WTC11 (cell line): ENCODE data around the gene MT1B. TPM values are rescaled to one million over a fixed set of nuclear protein-coding genes. Genes with fewer than 3 reads are reported as not detected.

Experiments used
- ATAC-seq: fragments of 200-7000 bp; cut with Tn5 transposase; 2 replicates; pipeline ENCODE4 v1.10.0; 2021; ENCODE audit warnings: mild to moderate bottlenecking, moderate library complexity
- CTCF ChIA-PET: fragments of 300-600 bp; sonication (Branson Sonifier 250); formaldehyde crosslinking; loops from one replicate; lab custom pipeline; 2021; ENCODE audit warnings: antibody characterized with exemption; lab: Charles Lee
- POLR2A ChIA-PET: fragments of 350-600 bp; sonication (Branson Sonifier 250); formaldehyde crosslinking; loops from one replicate; lab custom pipeline; 2021; ENCODE audit warnings: antibody characterized with exemption; lab: Charles Lee
- DNase-seq: peaks from one replicate; pipeline ENCODE4 v3.0.0; 2021; ENCODE audit warnings: low spot score
- H3K27ac Mint-ChIP-seq: 2 replicates; pipeline ENCODE4 v1.8.0; 2021; ENCODE audit warnings: mixed read lengths
- H3K27me3 Mint-ChIP-seq: 2 replicates; pipeline ENCODE4 v1.8.0; 2021; ENCODE audit warnings: low read depth, mild to moderate bottlenecking, moderate library complexity, mixed read lengths
- H3K36me3 Mint-ChIP-seq: 2 replicates; pipeline ENCODE4 v1.8.0; 2021; ENCODE audit warnings: mixed read lengths
- H3K4me1 Mint-ChIP-seq: 2 replicates; pipeline ENCODE4 v1.8.0; 2022; ENCODE audit warnings: mixed read lengths
- H3K4me3 Mint-ChIP-seq: 2 replicates; pipeline ENCODE4 v1.8.0; 2021; ENCODE audit warnings: mild to moderate bottlenecking, moderate library complexity, mixed read lengths
- H3K9me3 Mint-ChIP-seq: 2 replicates; pipeline ENCODE4 v1.8.0; 2021; ENCODE audit warnings: mixed read lengths
- ATF1 ChIP-seq: sonication (generic); formaldehyde crosslinking; IDR thresholded peaks from 2 replicates; pipeline ENCODE4 v1.8.1; 2023; ENCODE audit warnings: mild to moderate bottlenecking, moderate library complexity, missing genetic modification reagents
- FOXK1 ChIP-seq: sonication (generic); formaldehyde crosslinking; IDR thresholded peaks from 2 replicates; pipeline ENCODE4 v1.8.0; 2022; ENCODE audit warnings: mild to moderate bottlenecking, moderate library complexity, missing genetic modification reagents
- HMGA2 ChIP-seq: fragments of 250-450 bp; sonication (Bioruptor Pico); IDR thresholded peaks from 2 replicates; pipeline ENCODE4 v1.4.0; 2021; ENCODE audit warnings: mild to moderate bottlenecking, moderate library complexity
- RORB ChIP-seq: fragments of 250-450 bp; sonication (Bioruptor Pico); IDR thresholded peaks from 2 replicates; pipeline ENCODE4 v1.9.0; 2021; ENCODE audit warnings: mild to moderate bottlenecking
- TCF7 ChIP-seq: sonication (generic); formaldehyde crosslinking; IDR thresholded peaks from 2 replicates; pipeline ENCODE4 v1.8.0; 2022; ENCODE audit warnings: mild to moderate bottlenecking, low read depth, missing genetic modification reagents, moderate library complexity
- TEAD1 ChIP-seq: sonication (generic); formaldehyde crosslinking; IDR thresholded peaks from 2 replicates; pipeline ENCODE4 v1.8.0; 2022; ENCODE audit warnings: mild to moderate bottlenecking, missing genetic modification reagents
- ZNF121 ChIP-seq: sonication (generic); formaldehyde crosslinking; IDR thresholded peaks from 2 replicates; pipeline ENCODE4 v1.8.0; 2023; ENCODE audit warnings: missing genetic modification reagents
- ZNF263 ChIP-seq: sonication (generic); formaldehyde crosslinking; IDR thresholded peaks from 2 replicates; pipeline ENCODE4 v1.8.1; 2022; ENCODE audit warnings: low read depth, mild to moderate bottlenecking, moderate library complexity, missing genetic modification reagents
- ZNF416 ChIP-seq: fragments of 250-450 bp; sonication (Bioruptor Pico); IDR thresholded peaks from 2 replicates; pipeline ENCODE4 v1.9.0; 2021; ENCODE audit warnings: mild to moderate bottlenecking, inconsistent platforms
- total RNA-seq: library from RNA; stranded (reverse); gene quantifications from 3 replicates; pipeline ENCODE4 v1.2.3, GENCODE V29; 2021
- TF ChIP-seq, protein P1 (sequence below): fragments of 250-450 bp; sonication (Bioruptor Pico); IDR thresholded peaks from 2 replicates; pipeline ENCODE4 v1.9.0; 2021; ENCODE audit warnings: mild to moderate bottlenecking, borderline replicate concordance
- TF ChIP-seq, protein P2 (sequence below): sonication (generic); formaldehyde crosslinking; IDR thresholded peaks from 2 replicates; pipeline ENCODE4 v1.8.1; 2023; ENCODE audit warnings: mild to moderate bottlenecking, missing genetic modification reagents
- TF ChIP-seq, protein P3 (sequence below): sonication (generic); formaldehyde crosslinking; IDR thresholded peaks from 2 replicates; pipeline ENCODE4 v1.8.1; 2022; ENCODE audit warnings: missing genetic modification reagents, borderline replicate concordance
- TF ChIP-seq, protein P4 (sequence below): sonication (generic); formaldehyde crosslinking; IDR thresholded peaks from 2 replicates; pipeline ENCODE4 v1.8.1; 2022; ENCODE audit warnings: low read depth, mild to moderate bottlenecking, moderate library complexity, missing genetic modification reagents, borderline replicate concordance
- TF ChIP-seq, protein P5 (sequence below): sonication (generic); formaldehyde crosslinking; IDR thresholded peaks from 2 replicates; pipeline ENCODE4 v1.8.0; 2022; ENCODE audit warnings: missing genetic modification reagents
- TF ChIP-seq, protein P6 (sequence below): fragments of 200-600 bp; IDR thresholded peaks from 2 replicates; pipeline ENCODE4 v1.8.0; 2022; ENCODE audit warnings: antibody characterized with exemption

MT1B gene
- total RNA-seq, 1 experiment from 2014 or later: not detected

DNA sequence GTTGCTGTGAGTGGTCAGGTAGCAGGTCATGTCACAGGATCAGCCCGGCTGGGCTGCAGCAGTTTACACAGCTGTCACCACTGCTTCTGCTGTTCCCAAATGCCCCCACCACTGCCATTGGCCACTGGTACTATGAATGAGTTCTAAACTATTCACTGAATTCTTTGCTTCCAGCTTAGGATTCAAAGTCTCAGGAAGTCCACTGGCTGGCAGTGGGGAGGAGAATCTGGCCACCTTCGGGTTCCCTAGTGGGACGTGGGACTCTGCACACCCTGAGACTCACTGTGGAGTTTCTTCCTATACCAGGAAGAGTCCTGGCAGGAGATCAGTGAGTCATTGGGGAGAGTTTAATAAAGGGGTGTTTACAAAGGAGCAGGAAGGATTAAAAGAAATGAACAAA is 37.5 kb downstream of the MT1B start (continued):
- no peak for TF ChIP-seq ZNF263 (CRISPR knock-in tag)
- TF ChIP-seq, protein P1, sequence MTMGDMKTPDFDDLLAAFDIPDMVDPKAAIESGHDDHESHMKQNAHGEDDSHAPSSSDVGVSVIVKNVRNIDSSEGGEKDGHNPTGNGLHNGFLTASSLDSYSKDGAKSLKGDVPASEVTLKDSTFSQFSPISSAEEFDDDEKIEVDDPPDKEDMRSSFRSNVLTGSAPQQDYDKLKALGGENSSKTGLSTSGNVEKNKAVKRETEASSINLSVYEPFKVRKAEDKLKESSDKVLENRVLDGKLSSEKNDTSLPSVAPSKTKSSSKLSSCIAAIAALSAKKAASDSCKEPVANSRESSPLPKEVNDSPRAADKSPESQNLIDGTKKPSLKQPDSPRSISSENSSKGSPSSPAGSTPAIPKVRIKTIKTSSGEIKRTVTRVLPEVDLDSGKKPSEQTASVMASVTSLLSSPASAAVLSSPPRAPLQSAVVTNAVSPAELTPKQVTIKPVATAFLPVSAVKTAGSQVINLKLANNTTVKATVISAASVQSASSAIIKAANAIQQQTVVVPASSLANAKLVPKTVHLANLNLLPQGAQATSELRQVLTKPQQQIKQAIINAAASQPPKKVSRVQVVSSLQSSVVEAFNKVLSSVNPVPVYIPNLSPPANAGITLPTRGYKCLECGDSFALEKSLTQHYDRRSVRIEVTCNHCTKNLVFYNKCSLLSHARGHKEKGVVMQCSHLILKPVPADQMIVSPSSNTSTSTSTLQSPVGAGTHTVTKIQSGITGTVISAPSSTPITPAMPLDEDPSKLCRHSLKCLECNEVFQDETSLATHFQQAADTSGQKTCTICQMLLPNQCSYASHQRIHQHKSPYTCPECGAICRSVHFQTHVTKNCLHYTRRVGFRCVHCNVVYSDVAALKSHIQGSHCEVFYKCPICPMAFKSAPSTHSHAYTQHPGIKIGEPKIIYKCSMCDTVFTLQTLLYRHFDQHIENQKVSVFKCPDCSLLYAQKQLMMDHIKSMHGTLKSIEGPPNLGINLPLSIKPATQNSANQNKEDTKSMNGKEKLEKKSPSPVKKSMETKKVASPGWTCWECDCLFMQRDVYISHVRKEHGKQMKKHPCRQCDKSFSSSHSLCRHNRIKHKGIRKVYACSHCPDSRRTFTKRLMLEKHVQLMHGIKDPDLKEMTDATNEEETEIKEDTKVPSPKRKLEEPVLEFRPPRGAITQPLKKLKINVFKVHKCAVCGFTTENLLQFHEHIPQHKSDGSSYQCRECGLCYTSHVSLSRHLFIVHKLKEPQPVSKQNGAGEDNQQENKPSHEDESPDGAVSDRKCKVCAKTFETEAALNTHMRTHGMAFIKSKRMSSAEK (CRISPR knock-in tag): no peak
- no peak for TF ChIP-seq ZNF416 (CRISPR knock-in tag)

DNA sequence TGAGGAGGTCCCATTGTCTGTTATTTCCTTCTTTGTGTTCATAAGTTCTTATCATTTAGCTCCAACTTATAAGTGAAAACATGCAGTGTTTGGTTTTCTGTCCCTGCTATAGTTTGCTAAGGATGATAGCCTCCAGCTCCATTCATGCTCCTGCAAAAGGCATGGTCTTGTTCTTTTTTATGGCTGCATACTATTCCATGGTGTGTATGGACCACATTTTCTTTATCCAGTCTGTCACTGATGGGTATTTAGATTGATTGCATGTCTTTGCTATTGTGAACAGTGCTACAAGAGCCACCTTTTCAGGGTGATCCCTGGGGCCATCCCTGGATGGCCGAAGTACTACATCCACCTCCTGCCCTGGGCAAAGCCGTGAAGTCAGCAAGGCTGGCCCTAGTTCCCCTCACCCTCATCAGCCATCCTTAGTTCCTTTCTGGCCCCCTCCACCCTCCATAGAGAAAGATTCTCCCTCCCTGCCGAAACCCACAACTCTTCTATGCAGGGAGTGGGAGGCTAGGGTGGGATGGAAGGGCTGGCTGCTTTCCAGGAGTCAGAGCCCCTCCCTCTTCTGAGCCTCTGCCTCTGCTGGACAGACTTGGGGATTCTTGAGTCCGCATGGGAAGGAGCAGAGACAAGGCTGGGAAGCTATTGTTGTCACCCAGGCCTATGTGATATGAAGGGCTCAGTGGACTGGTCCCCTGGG is 38.9 kb downstream of the MT1B start:
- H3K4me1 Mint-ChIP-seq: peaks cover 7% of the 10 kb centered on the region
- no peak overlapping the region for H3K27ac Mint-ChIP-seq
- ATAC-seq (no peak), DNase-seq (no peak)
- ChIA-PET POLR2A (no interaction called here), CTCF (interaction anchor here (1.0 to 2.3 kb wide), 3 partner anchors 11 to 90 kb away, joined by 3 to 8 read pairs (median 4); no protein-coding TSS in a partner anchor)
- H3K27me3 Mint-ChIP-seq: peaks cover 2% of the 10 kb centered on the region; the same call in 1 of the 2 replicates
- peaks cover 14% of the 10 kb centered on the region for H3K36me3 Mint-ChIP-seq
- TF ChIP-seq HMGA2: no peak
- TF ChIP-seq, protein P2, sequence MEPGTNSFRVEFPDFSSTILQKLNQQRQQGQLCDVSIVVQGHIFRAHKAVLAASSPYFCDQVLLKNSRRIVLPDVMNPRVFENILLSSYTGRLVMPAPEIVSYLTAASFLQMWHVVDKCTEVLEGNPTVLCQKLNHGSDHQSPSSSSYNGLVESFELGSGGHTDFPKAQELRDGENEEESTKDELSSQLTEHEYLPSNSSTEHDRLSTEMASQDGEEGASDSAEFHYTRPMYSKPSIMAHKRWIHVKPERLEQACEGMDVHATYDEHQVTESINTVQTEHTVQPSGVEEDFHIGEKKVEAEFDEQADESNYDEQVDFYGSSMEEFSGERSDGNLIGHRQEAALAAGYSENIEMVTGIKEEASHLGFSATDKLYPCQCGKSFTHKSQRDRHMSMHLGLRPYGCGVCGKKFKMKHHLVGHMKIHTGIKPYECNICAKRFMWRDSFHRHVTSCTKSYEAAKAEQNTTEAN (CRISPR knock-in tag): no peak
- TF ChIP-seq, protein P3, sequence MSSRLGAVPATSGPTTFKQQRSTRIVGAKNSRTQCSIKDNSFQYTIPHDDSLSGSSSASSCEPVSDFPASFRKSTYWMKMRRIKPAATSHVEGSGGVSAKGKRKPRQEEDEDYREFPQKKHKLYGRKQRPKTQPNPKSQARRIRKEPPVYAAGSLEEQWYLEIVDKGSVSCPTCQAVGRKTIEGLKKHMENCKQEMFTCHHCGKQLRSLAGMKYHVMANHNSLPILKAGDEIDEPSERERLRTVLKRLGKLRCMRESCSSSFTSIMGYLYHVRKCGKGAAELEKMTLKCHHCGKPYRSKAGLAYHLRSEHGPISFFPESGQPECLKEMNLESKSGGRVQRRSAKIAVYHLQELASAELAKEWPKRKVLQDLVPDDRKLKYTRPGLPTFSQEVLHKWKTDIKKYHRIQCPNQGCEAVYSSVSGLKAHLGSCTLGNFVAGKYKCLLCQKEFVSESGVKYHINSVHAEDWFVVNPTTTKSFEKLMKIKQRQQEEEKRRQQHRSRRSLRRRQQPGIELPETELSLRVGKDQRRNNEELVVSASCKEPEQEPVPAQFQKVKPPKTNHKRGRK (CRISPR knock-in tag): no peak
- TF ChIP-seq, protein P4, sequence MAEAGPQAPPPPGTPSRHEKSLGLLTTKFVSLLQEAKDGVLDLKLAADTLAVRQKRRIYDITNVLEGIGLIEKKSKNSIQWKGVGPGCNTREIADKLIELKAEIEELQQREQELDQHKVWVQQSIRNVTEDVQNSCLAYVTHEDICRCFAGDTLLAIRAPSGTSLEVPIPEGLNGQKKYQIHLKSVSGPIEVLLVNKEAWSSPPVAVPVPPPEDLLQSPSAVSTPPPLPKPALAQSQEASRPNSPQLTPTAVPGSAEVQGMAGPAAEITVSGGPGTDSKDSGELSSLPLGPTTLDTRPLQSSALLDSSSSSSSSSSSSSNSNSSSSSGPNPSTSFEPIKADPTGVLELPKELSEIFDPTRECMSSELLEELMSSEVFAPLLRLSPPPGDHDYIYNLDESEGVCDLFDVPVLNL: no peak
- TF ChIP-seq, protein P5, sequence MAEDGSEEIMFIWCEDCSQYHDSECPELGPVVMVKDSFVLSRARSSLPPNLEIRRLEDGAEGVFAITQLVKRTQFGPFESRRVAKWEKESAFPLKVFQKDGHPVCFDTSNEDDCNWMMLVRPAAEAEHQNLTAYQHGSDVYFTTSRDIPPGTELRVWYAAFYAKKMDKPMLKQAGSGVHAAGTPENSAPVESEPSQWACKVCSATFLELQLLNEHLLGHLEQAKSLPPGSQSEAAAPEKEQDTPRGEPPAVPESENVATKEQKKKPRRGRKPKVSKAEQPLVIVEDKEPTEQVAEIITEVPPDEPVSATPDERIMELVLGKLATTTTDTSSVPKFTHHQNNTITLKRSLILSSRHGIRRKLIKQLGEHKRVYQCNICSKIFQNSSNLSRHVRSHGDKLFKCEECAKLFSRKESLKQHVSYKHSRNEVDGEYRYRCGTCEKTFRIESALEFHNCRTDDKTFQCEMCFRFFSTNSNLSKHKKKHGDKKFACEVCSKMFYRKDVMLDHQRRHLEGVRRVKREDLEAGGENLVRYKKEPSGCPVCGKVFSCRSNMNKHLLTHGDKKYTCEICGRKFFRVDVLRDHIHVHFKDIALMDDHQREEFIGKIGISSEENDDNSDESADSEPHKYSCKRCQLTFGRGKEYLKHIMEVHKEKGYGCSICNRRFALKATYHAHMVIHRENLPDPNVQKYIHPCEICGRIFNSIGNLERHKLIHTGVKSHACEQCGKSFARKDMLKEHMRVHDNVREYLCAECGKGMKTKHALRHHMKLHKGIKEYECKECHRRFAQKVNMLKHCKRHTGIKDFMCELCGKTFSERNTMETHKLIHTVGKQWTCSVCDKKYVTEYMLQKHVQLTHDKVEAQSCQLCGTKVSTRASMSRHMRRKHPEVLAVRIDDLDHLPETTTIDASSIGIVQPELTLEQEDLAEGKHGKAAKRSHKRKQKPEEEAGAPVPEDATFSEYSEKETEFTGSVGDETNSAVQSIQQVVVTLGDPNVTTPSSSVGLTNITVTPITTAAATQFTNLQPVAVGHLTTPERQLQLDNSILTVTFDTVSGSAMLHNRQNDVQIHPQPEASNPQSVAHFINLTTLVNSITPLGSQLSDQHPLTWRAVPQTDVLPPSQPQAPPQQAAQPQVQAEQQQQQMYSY: no peak
- TF ChIP-seq ATF1 (CRISPR knock-in tag): no peak
- TF ChIP-seq, protein P6, sequence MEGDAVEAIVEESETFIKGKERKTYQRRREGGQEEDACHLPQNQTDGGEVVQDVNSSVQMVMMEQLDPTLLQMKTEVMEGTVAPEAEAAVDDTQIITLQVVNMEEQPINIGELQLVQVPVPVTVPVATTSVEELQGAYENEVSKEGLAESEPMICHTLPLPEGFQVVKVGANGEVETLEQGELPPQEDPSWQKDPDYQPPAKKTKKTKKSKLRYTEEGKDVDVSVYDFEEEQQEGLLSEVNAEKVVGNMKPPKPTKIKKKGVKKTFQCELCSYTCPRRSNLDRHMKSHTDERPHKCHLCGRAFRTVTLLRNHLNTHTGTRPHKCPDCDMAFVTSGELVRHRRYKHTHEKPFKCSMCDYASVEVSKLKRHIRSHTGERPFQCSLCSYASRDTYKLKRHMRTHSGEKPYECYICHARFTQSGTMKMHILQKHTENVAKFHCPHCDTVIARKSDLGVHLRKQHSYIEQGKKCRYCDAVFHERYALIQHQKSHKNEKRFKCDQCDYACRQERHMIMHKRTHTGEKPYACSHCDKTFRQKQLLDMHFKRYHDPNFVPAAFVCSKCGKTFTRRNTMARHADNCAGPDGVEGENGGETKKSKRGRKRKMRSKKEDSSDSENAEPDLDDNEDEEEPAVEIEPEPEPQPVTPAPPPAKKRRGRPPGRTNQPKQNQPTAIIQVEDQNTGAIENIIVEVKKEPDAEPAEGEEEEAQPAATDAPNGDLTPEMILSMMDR: no peak
- no peak for TF ChIP-seq RORB (CRISPR knock-in tag)
- TF ChIP-seq ZNF121 (CRISPR knock-in tag): no peak
- no peak for TF ChIP-seq TEAD1 (CRISPR knock-in tag)
- no peak for TF ChIP-seq FOXK1 (CRISPR knock-in tag)
- no peak for TF ChIP-seq TCF7
- H3K9me3 Mint-ChIP-seq: peaks cover 16% of the 10 kb centered on the region
- no peak overlapping the region for H3K4me3 Mint-ChIP-seq
